H9 (cell line): ENCODE results near the gene MSMB. TPM values are rescaled to one million over a fixed set of nuclear protein-coding genes. Genes with fewer than 3 reads are reported as not detected.

Experiments used
- DNase-seq: peaks from one replicate; pipeline ENCODE4 v3.0.0-alpha.2; 2017
- H2AFZ ChIP-seq: one replicate; pipeline ENCODE4 v1.6.1; 2013; ENCODE audit warnings: mild to moderate bottlenecking, low read length, control low read depth, moderate library complexity
- H2AK5ac ChIP-seq: 2 replicates; pipeline ENCODE4 v1.6.1; 2013; ENCODE audit warnings: low read length, control low read depth, mixed read lengths; ENCODE audit not compliant: insufficient read length
- H2BK120ac ChIP-seq: one replicate; pipeline ENCODE4 v1.6.1; 2013; ENCODE audit warnings: low read depth, mild to moderate bottlenecking, low read length, control low read depth, inconsistent platforms; ENCODE audit not compliant: poor library complexity, severe bottlenecking
- H2BK12ac ChIP-seq: 2 replicates; pipeline ENCODE4 v1.6.1; 2013; ENCODE audit warnings: low read length, control low read depth, mixed read lengths, low read depth; ENCODE audit not compliant: insufficient read length
- H2BK15ac ChIP-seq: 2 replicates; pipeline ENCODE4 v1.6.1; 2013; ENCODE audit warnings: low read depth, low read length, control low read depth
- H2BK20ac ChIP-seq: one replicate; pipeline ENCODE4 v1.6.1; 2013; ENCODE audit warnings: low read depth, mild to moderate bottlenecking, low read length, control low read depth, inconsistent platforms; ENCODE audit not compliant: poor library complexity, severe bottlenecking
- H2BK5ac ChIP-seq: 2 replicates; pipeline ENCODE4 v1.6.1; 2013; ENCODE audit warnings: low read length, control low read depth, mixed read lengths; ENCODE audit not compliant: insufficient read length
- H3K14ac ChIP-seq: 2 replicates; pipeline ENCODE4 v1.6.1; 2013; ENCODE audit warnings: low read length, control low read depth; ENCODE audit not compliant: insufficient read depth
- H3K18ac ChIP-seq: 2 replicates; pipeline ENCODE4 v1.6.1; 2013; ENCODE audit warnings: low read depth, mild to moderate bottlenecking, mixed read lengths, low read length, control low read depth; ENCODE audit not compliant: insufficient read length
- H3K23ac ChIP-seq: 2 replicates; pipeline ENCODE4 v1.6.1; 2013; ENCODE audit warnings: low read length, control low read depth, mixed read lengths, low read depth; ENCODE audit not compliant: insufficient read length
- H3K23me2 ChIP-seq: 2 replicates; pipeline ENCODE4 v1.6.1; 2013; ENCODE audit warnings: low read depth, mild to moderate bottlenecking, mixed read lengths, low read length, control low read depth; ENCODE audit not compliant: insufficient read length, poor library complexity, severe bottlenecking
- H3K27ac ChIP-seq: 2 replicates; pipeline ENCODE4 v1.5.1; 2013; ENCODE audit warnings: low read length, control low read depth, mixed read lengths, low read depth; ENCODE audit not compliant: insufficient read length
- H3K27me3 ChIP-seq: 2 replicates; pipeline ENCODE4 v1.6.1; 2013; ENCODE audit warnings: low read length, control low read depth, inconsistent platforms; ENCODE audit not compliant: insufficient read depth
- H3K4ac ChIP-seq: 2 replicates; pipeline ENCODE4 v1.6.1; 2013; ENCODE audit warnings: low read depth, mild to moderate bottlenecking, control low read depth, inconsistent platforms, low read length, moderate library complexity
- H3K4me1 ChIP-seq: 2 replicates; pipeline ENCODE4 v1.6.1; 2013; ENCODE audit warnings: low read length, control low read depth, inconsistent platforms; ENCODE audit not compliant: insufficient read depth
- H3K4me2 ChIP-seq: 2 replicates; pipeline ENCODE4 v1.6.1; 2013; ENCODE audit warnings: low read length, control low read depth, mixed read lengths; ENCODE audit not compliant: insufficient read length, insufficient read depth
- H3K56ac ChIP-seq: 2 replicates; pipeline ENCODE4 v1.6.1; 2013; ENCODE audit warnings: low read depth, mild to moderate bottlenecking, mixed read lengths, low read length, control low read depth; ENCODE audit not compliant: insufficient read length
- H3K79me1 ChIP-seq: 2 replicates; pipeline ENCODE4 v1.6.1; 2013; ENCODE audit warnings: low read depth, mild to moderate bottlenecking, moderate library complexity, low read length, control low read depth, inconsistent platforms; ENCODE audit not compliant: insufficient read depth, poor library complexity, severe bottlenecking
- H3K79me2 ChIP-seq: 2 replicates; pipeline ENCODE4 v1.6.1; 2013; ENCODE audit warnings: low read length, control low read depth, inconsistent platforms; ENCODE audit not compliant: insufficient read depth
- H3K9ac ChIP-seq: 2 replicates; pipeline ENCODE4 v1.6.1; 2013; ENCODE audit warnings: low read length, control low read depth, mixed read lengths; ENCODE audit not compliant: insufficient read length; ENCODE audit errors: extremely low read depth
- H3K9me3 ChIP-seq: one replicate; pipeline ENCODE4 v1.6.1; 2013; ENCODE audit warnings: low read depth, low read length, inconsistent platforms; ENCODE audit not compliant: control insufficient read depth
- H3T11ph ChIP-seq: one replicate; pipeline ENCODE4 v1.6.1; 2013; ENCODE audit warnings: mild to moderate bottlenecking, low read length, control low read depth, inconsistent platforms
- H4K20me1 ChIP-seq: one replicate; pipeline ENCODE4 v1.6.1; 2013; ENCODE audit not compliant: control insufficient read depth, insufficient read length, insufficient read depth
- H4K5ac ChIP-seq: 2 replicates; pipeline ENCODE4 v1.6.1; 2013; ENCODE audit warnings: low read depth, mild to moderate bottlenecking, mixed read lengths, low read length, control low read depth; ENCODE audit not compliant: insufficient read length
- H4K8ac ChIP-seq: replicated peaks from 2 replicates; pipeline ENCODE4 v1.6.1; 2013; ENCODE audit warnings: low read length, control low read depth, mixed read lengths, low read depth; ENCODE audit not compliant: insufficient read length
- H4K91ac ChIP-seq: 2 replicates; pipeline ENCODE4 v1.6.1; 2013; ENCODE audit warnings: low read depth, mild to moderate bottlenecking, moderate library complexity, mixed read lengths, low read length, control low read depth; ENCODE audit not compliant: insufficient read length
- H3K27ac Mint-ChIP-seq, 3 experiments: 2 replicates in 2 of 3; 3 replicates in 1 of 3; pipeline ENCODE4 v1.8.0; 2020 to 2021; ENCODE audit warnings: mixed read lengths in 3 of 3, mild to moderate bottlenecking in 1 of 3, moderate library complexity in 1 of 3
- H3K27me3 Mint-ChIP-seq: 2 replicates; pipeline ENCODE4 v1.8.0; 2021; ENCODE audit warnings: low read depth, mild to moderate bottlenecking, moderate library complexity, mixed read lengths
- H3K36me3 Mint-ChIP-seq, 3 experiments: 2 replicates in 2 of 3; 3 replicates in 1 of 3; pipeline ENCODE4 v1.8.0; 2020 to 2021; ENCODE audit warnings: low read depth in 3 of 3, mixed read lengths in 3 of 3; ENCODE audit not compliant: insufficient read depth in 1 of 3
- H3K4me1 Mint-ChIP-seq, 2 experiments: 2 replicates each; pipeline ENCODE4 v1.8.0; 2020; ENCODE audit warnings: mixed read lengths in 2 of 2
- H3K4me3 Mint-ChIP-seq, 2 experiments: 2 replicates in 1 of 2; 3 replicates in 1 of 2; pipeline ENCODE4 v1.8.0; 2020 to 2021; ENCODE audit warnings: mild to moderate bottlenecking in 2 of 2, mixed read lengths in 2 of 2, moderate library complexity in 1 of 2
- H3K9me3 Mint-ChIP-seq, 2 experiments: 2 replicates in 1 of 2; 3 replicates in 1 of 2; pipeline ENCODE4 v1.8.0; 2020; ENCODE audit warnings: mild to moderate bottlenecking in 2 of 2, mixed read lengths in 2 of 2, moderate library complexity in 1 of 2
- CTCF ChIP-seq: fragments of 200-600 bp; sonication (generic); conservative IDR thresholded peaks from 3 replicates; pipeline ENCODE4 v1.8.0; 2021; ENCODE audit warnings: antibody characterized with exemption, mild to moderate bottlenecking
- WGBS: extraction: QIAGEN DNeasy Blood & Tissue Kit; methylation state at CpG from one replicate; pipeline ENCODE4 v1.1.7; 2013; ENCODE audit warnings: missing lambda C conversion rate, low lambda C conversion rate, mixed read lengths; ENCODE audit not compliant: insufficient read length; ENCODE audit errors: extremely low coverage; 5-methylcytosine and 5-hydroxymethylcytosine counted together
- total RNA-seq: library from RNA; stranded (reverse); gene quantifications from 2 replicates; pipeline ENCODE4 v1.2.1, GENCODE V29; 2021

The MSMB gene
- total RNA-seq, 1 experiment from 2014 or later, result not detected

- Histone ChIP-seq H3K18ac (no peak overlapping the region), H2BK20ac (no peak overlapping the region), H2AFZ (no peak overlapping the region), H3K4me1 (no peaks in the 10 kb centered on the region; the same call in 1 of the 2 replicates), H3K4ac (no peak overlapping the region), H2BK12ac (no peak overlapping the region), H3K9me3 (no peaks in the 10 kb centered on the region), H3K23me2 (no peaks in the 10 kb centered on the region), H4K20me1 (no peaks in the 10 kb centered on the region), H2BK120ac (no peak overlapping the region), H2BK15ac (no peak overlapping the region), H4K8ac (no peak overlapping the region), H3T11ph (no peak overlapping the region), H3K79me1 (no peaks in the 10 kb centered on the region), H3K14ac (no peak overlapping the region), H3K9ac (no peak overlapping the region), H3K4me2 (no peak overlapping the region), H2BK5ac (no peak overlapping the region), H4K5ac (no peak overlapping the region), H3K56ac (no peak overlapping the region), H3K27ac (no peak overlapping the region), H3K23ac (no peak overlapping the region), H3K27me3 (no peaks in the 10 kb centered on the region), H3K79me2 (no peaks in the 10 kb centered on the region), H4K91ac (no peak overlapping the region), H2AK5ac (no peak overlapping the region)
- no peak for DNase-seq
- Mint-ChIP-seq H3K4me3 (no peak overlapping the region), H3K27me3 (no peaks in the 10 kb centered on the region; the same call in 1 of the 2 replicates), H3K4me1 (peaks cover 22 to 23% of the 10 kb centered on the region in 2 experiments), H3K27ac (no peak overlapping the region), H3K36me3 (no peaks in the 10 kb centered on the region; a peak in 1 of 7 replicates), H3K9me3 (no peaks in the 10 kb centered on the region)
- TF ChIP-seq CTCF, result no peak
- no CpG with 5 or more reads among the region's 12 CpGs for WGBS
These were observed 45.9 kb upstream of the MSMB start for GRCh38 chr10:46091828-46092523.
